ENCODE measurements around the gene LRRC43. TPM values are rescaled to one million over a fixed set of nuclear protein-coding genes. Genes with fewer than 3 reads are reported as not detected.
A peak's percentile ranks its signal among the peaks of the same experiment; 100 is the strongest.

Gene LRRC43
- total RNA-seq, 2 experiments from 2014 or later, result 0.38 TPM; not detected in 1

- CTCF ChIA-PET, result no interaction called here
- DNase-seq, result peak; percentile 68
- peaks cover 35% of the 10 kb centered on the region for H3K27me3 Mint-ChIP-seq
- peaks cover 10% of the 10 kb centered on the region for H3K36me3 Mint-ChIP-seq (ENCODE audit: low read depth)
- peaks cover 12% of the 10 kb centered on the region for H3K4me1 Mint-ChIP-seq
- no peaks in the 10 kb centered on the region for H3K9me3 Mint-ChIP-seq
- peak within 1 kb of the TSS; percentile 71 for H3K4me3 Mint-ChIP-seq
- H3K27ac Mint-ChIP-seq, result no peak within 1 kb of the TSS
- POLR2A ChIA-PET, result interaction anchor here (0.5 to 1.4 kb wide), 3 partner anchors 22 to 151 kb away, joined by 3 to 6 read pairs (median 3); partner anchors contain the start of gene DIABLO
Observed at GRCh38 chr12:122203301-122204166, 20.6 kb downstream of the LRRC43 start, which contains the start of gene B3GNT4. B3GNT4 (plus strand) TSS chr12:122203709; CDS start chr12:122204619, 910 bp downstream.

- no peaks in the 10 kb centered on the region for H3K9me3 Mint-ChIP-seq
- no peak for DNase-seq
- ChIA-PET POLR2A (interaction anchor here (1.0 to 1.4 kb wide), 4 partner anchors 21 to 123 kb away, joined by 3 to 6 read pairs (median 4); partner anchors contain the start of gene DIABLO), CTCF (interaction anchor here (1.2 kb wide), 1 partner anchor 40 kb away, joined by 3 read pairs; no protein-coding TSS in a partner anchor)
- peak overlapping the region; percentile 64 for H3K4me3 Mint-ChIP-seq
- H3K27me3 Mint-ChIP-seq, result peaks cover 35% of the 10 kb centered on the region
- H3K36me3 Mint-ChIP-seq (ENCODE audit: low read depth), result peaks cover 12% of the 10 kb centered on the region
- H3K27ac Mint-ChIP-seq, result no peak overlapping the region
- peaks cover 12% of the 10 kb centered on the region for H3K4me1 Mint-ChIP-seq
Observed at GRCh38 chr12:122204167-122205052, 21.5 kb downstream of the LRRC43 start.

- Mint-ChIP-seq H3K4me3 (peak overlapping the region; percentile 64), H3K27me3 (peaks cover 29% of the 10 kb centered on the region), H3K36me3 (ENCODE audit: low read depth) (peaks cover 15% of the 10 kb centered on the region), H3K27ac (no peak overlapping the region), H3K9me3 (no peaks in the 10 kb centered on the region), H3K4me1 (peaks cover 12% of the 10 kb centered on the region)
- POLR2A ChIA-PET, result interaction anchor here (1.0 to 1.5 kb wide), 5 partner anchors 18 to 62 kb away, joined by 3 to 4 read pairs (median 3); partner anchors contain the start of gene LRRC43
- no peak for DNase-seq
- CTCF ChIA-PET, result interaction anchor here (1.2 kb wide), 1 partner anchor 39 kb away, joined by 3 read pairs; no protein-coding TSS in a partner anchor
Observed at GRCh38 chr12:122205053-122205925, 22.4 kb downstream of the LRRC43 start.

DNA sequence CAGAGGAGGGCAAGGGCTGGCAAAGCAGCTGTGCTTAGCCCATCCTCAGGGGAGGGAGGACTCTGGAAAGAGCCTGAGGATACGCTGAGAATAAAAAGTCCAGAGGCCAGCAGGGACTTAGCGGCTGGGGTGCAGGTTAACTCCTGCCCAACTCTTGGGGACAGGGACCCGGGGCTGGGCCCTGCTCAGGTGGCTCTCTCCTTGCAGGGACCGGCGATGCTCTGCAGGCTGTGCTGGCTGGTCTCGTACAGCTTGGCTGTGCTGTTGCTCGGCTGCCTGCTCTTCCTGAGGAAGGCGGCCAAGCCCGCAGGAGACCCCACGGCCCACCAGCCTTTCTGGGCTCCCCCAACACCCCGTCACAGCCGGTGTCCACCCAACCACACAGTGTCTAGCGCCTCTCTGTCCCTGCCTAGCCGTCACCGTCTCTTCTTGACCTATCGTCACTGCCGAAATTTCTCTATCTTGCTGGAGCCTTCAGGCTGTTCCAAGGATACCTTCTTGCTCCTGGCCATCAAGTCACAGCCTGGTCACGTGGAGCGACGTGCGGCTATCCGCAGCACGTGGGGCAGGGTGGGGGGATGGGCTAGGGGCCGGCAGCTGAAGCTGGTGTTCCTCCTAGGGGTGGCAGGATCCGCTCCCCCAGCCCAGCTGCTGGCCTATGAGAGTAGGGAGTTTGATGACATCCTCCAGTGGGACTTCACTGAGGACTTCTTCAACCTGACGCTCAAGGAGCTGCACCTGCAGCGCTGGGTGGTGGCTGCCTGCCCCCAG is 23.4 kb downstream of the LRRC43 start:
- peaks cover 26% of the 10 kb centered on the region for H3K27me3 Mint-ChIP-seq
- POLR2A ChIA-PET, result interaction anchor here (0.5 to 1.5 kb wide), 5 partner anchors 11 to 214 kb away, joined by 3 read pairs; partner anchors contain the start of gene LRRC43

GRCh38 chr12:122206976-122207375 is 24.1 kb downstream of the LRRC43 start:
- H3K27ac Mint-ChIP-seq, result no peak overlapping the region
- H3K36me3 Mint-ChIP-seq (ENCODE audit: low read depth), result peaks cover 24% of the 10 kb centered on the region
- H3K4me3 Mint-ChIP-seq, result no peak overlapping the region
- H3K4me1 Mint-ChIP-seq, result peaks cover 12% of the 10 kb centered on the region
- CTCF ChIA-PET, result no interaction called here
- no peak for DNase-seq
- H3K9me3 Mint-ChIP-seq, result no peaks in the 10 kb centered on the region
- H3K27me3 Mint-ChIP-seq, result peaks cover 23% of the 10 kb centered on the region
- POLR2A ChIA-PET, result interaction anchor here (1.1 kb wide), 1 partner anchor 10 kb away, joined by 3 read pairs; no protein-coding TSS in a partner anchor

More for the DNA sequence above, 23.4 kb downstream of the LRRC43 start:
- Mint-ChIP-seq H3K4me3 (no peak overlapping the region), H3K27ac (no peak overlapping the region), H3K4me1 (peaks cover 12% of the 10 kb centered on the region), H3K9me3 (no peaks in the 10 kb centered on the region), H3K36me3 (ENCODE audit: low read depth) (peaks cover 19% of the 10 kb centered on the region)
- no peak for DNase-seq
- CTCF ChIA-PET, result no interaction called here

GRCh38 chr12:122207391-122207790 is 24.5 kb downstream of the LRRC43 start:
- POLR2A ChIA-PET, result interaction anchor here (1.4 kb wide), 1 partner anchor 37 kb away, joined by 5 read pairs; no protein-coding TSS in a partner anchor
- DNase-seq, result no peak
- Mint-ChIP-seq H3K27ac (no peak overlapping the region), H3K4me1 (peaks cover 12% of the 10 kb centered on the region), H3K9me3 (no peaks in the 10 kb centered on the region), H3K36me3 (ENCODE audit: low read depth) (peaks cover 28% of the 10 kb centered on the region), H3K4me3 (no peak overlapping the region), H3K27me3 (peaks cover 22% of the 10 kb centered on the region)
- CTCF ChIA-PET, result no interaction called here

DNA sequence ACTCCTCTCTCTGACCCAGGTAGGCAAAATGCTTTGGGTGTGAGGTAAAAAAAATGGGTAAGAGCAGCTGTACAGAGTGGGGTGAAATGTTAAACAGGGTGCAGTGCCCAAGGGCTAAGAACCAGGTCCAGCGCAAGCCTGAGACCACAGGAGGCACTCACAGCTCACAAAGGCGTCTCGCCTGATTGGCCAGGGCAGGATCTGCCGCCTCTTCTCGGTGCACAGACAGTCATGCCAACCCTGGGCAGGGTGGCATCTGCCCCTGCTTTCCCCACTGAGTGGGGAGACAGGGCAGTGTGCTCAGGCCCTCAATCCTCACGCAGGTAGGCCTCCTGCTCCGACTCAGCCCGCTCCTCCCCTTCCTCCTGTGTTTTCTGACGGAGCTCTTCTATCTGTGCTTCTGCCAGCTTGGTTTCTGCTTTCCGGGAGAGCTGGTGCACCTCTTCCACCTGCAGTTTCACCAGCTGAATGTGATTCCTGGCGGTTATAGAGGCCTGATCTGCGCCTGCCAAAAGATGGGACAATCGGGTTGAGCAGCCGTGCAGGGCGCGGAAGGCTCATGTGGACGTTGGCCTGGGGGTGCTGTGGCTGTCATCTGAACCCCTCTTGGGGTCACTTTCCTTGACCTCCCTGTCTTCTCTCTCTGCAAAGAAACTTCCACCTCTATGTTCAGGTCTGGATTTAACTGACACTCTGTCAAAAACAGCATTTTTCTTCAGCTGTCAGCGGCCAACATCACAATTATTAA is 25.3 kb downstream of the LRRC43 start:
- CTCF ChIA-PET, result interaction anchor here (0.5 to 1.5 kb wide), 2 partner anchors 15 to 18 kb away, joined by 3 to 4 read pairs; partner anchors contain the start of gene DIABLO
- Mint-ChIP-seq H3K27me3 (peaks cover 15% of the 10 kb centered on the region), H3K4me1 (peaks cover 10% of the 10 kb centered on the region), H3K36me3 (ENCODE audit: low read depth) (peaks cover 30% of the 10 kb centered on the region), H3K9me3 (no peaks in the 10 kb centered on the region), H3K4me3 (no peak overlapping the region), H3K27ac (no peak overlapping the region)
- no peak for DNase-seq
- POLR2A ChIA-PET, result interaction anchor here (1.4 kb wide), 2 partner anchors 15 to 36 kb away, joined by 5 read pairs; no protein-coding TSS in a partner anchor

DNA sequence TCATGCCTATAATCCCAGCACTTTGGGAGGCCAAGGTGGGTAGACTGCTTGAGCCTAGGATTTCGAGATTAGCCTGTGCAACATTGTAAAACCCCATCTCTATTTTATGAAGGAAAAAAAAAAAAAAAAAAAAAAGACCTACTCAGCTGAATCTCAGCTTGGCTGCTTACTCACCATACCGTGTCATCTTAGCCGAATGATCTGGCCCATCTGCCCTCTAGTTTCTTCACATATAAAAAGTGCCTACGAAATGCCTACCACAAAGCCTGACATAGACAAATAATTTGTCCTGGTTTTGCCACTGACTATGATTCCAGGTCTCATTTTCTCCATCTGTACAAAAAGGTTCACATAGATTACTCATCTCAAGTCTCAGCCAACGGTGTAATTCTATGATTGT is 32.8 kb downstream of the LRRC43 start:
- no peaks in the 10 kb centered on the region for H3K27me3 Mint-ChIP-seq
- H3K9me3 Mint-ChIP-seq, result no peaks in the 10 kb centered on the region
- no peak overlapping the region for H3K4me3 Mint-ChIP-seq
- no peak for DNase-seq
- peaks cover 2% of the 10 kb centered on the region for H3K4me1 Mint-ChIP-seq
- H3K36me3 Mint-ChIP-seq (ENCODE audit: low read depth), result peaks cover 54% of the 10 kb centered on the region
- ChIA-PET CTCF (interaction anchor here (0.6 to 1.0 kb wide), 5 partner anchors 16 to 232 kb away, joined by 3 to 5 read pairs (median 3); no protein-coding TSS in a partner anchor), POLR2A (interaction anchor here (2.4 kb wide), 1 partner anchor 9 kb away, joined by 16 read pairs; the partner anchor contains the start of gene DIABLO)
- peak overlapping the region; percentile 53 for H3K27ac Mint-ChIP-seq

GRCh38 chr12:122216445-122216844 is 33.5 kb downstream of the LRRC43 start:
- Mint-ChIP-seq H3K4me1 (peaks cover 2% of the 10 kb centered on the region), H3K4me3 (no peak overlapping the region), H3K9me3 (no peaks in the 10 kb centered on the region), H3K36me3 (ENCODE audit: low read depth) (peaks cover 56% of the 10 kb centered on the region), H3K27me3 (no peaks in the 10 kb centered on the region), H3K27ac (no peak overlapping the region)
- CTCF ChIA-PET, result interaction anchor here (0.9 to 1.1 kb wide), 5 partner anchors 8 to 143 kb away, joined by 3 to 5 read pairs (median 3); no protein-coding TSS in a partner anchor
- DNase-seq, result no peak
- POLR2A ChIA-PET, result interaction anchor here (1.6 to 2.4 kb wide), 2 partner anchors 9 to 10 kb away, joined by 3 to 16 read pairs; partner anchors contain the start of gene DIABLO

GRCh38 chr12:122225683-122226365 is 42.9 kb downstream of the LRRC43 start, which contains the start of gene DIABLO:
DIABLO (minus strand) TSS chr12:122226052; CDS start chr12:122226014, 38 bp downstream.
- no peaks in the 10 kb centered on the region for H3K27me3 Mint-ChIP-seq
- peaks cover 41% of the 10 kb centered on the region for H3K4me1 Mint-ChIP-seq
- DNase-seq, result peak; percentile 100
- ChIA-PET CTCF (interaction anchor here (0.7 to 3.8 kb wide), 7 partner anchors 12 to 432 kb away, joined by 3 to 24 read pairs (median 4); partner anchors contain the start of gene VPS33A), POLR2A (interaction anchor here (0.6 to 5.1 kb wide), 17 partner anchors 9 to 826 kb away, joined by 3 to 86 read pairs (median 4); partner anchors contain the start of genes B3GNT4, RNF34, TMEM120B and VPS33A)
- H3K27ac Mint-ChIP-seq, result peak within 1 kb of the TSS; percentile 86
- peak within 1 kb of the TSS; percentile 84 for H3K4me3 Mint-ChIP-seq
- H3K9me3 Mint-ChIP-seq, result no peaks in the 10 kb centered on the region
- H3K36me3 Mint-ChIP-seq (ENCODE audit: low read depth), result peaks cover 33% of the 10 kb centered on the region
